Thymus (tissue), 11 donors: ENCODE measurements around the gene ST7L. TPM values are rescaled to one million over a fixed set of nuclear protein-coding genes. Genes with fewer than 3 reads are reported as not detected.

Source experiments
- DNase-seq, 9 donors: peaks; one replicate each; pipeline ENCODE4 v3.0.0-alpha.2; 2013; ENCODE audit warnings: low spot score in 9 of 9, low read depth in 6 of 9, missing footprints in 1 of 9
- H3K27ac ChIP-seq, 2 donors: one replicate each; pipeline ENCODE4 v1.5.1; 2013; ENCODE audit warnings: control low read depth in 1 of 2, low read depth in 1 of 2, low read length in 1 of 2, mild to moderate bottlenecking in 1 of 2, moderate library complexity in 1 of 2
- H3K27me3 ChIP-seq, 2 donors: one replicate each; pipeline ENCODE4 v1.5.1; 2013; ENCODE audit warnings: low read length in 1 of 2; ENCODE audit not compliant: control insufficient read depth in 2 of 2, insufficient read depth in 1 of 2
- H3K36me3 ChIP-seq, 2 donors: one replicate each; pipeline ENCODE4 v1.5.1; 2013; ENCODE audit warnings: low read length in 1 of 2, mild to moderate bottlenecking in 1 of 2, moderate library complexity in 1 of 2; ENCODE audit not compliant: control insufficient read depth in 2 of 2, insufficient read depth in 2 of 2
- H3K4me1 ChIP-seq, 2 donors: one replicate each; pipeline ENCODE4 v1.5.1; 2013; ENCODE audit warnings: low read length in 2 of 2; ENCODE audit not compliant: control insufficient read depth in 2 of 2, insufficient read depth in 2 of 2
- H3K4me3 ChIP-seq, 2 donors: one replicate each; pipeline ENCODE4 v1.5.1; 2013; ENCODE audit warnings: low read length in 2 of 2, control low read depth in 1 of 2, mild to moderate bottlenecking in 1 of 2
- H3K9me3 ChIP-seq, 2 donors: one replicate each; pipeline ENCODE4 v1.5.1; 2013; ENCODE audit warnings: low read length in 1 of 2, mild to moderate bottlenecking in 1 of 2; ENCODE audit not compliant: control insufficient read depth in 2 of 2, insufficient read depth in 1 of 2
- WGBS: extraction: QIAGEN DNeasy Blood & Tissue Kit; methylation state at CpG from one replicate; pipeline ENCODE4 v1.1.7; 2013; 5-methylcytosine and 5-hydroxymethylcytosine counted together
- polyA plus RNA-seq: library from polyadenylated mRNA; stranded (reverse); fragments of 200-250 nt; gene quantifications from one replicate; pipeline ENCODE4 v1.2.3, GENCODE V29; 2013
- total RNA-seq: library from RNA; stranded (reverse); fragments of 120-200 nt; gene quantifications from one replicate; pipeline ENCODE4 v1.2.4, GENCODE V29; 2013
- donor health status: healthy.

ST7L gene
- total and polyA plus RNA-seq, 2 donors, result 13.4 to 13.9 TPM

DNA sequence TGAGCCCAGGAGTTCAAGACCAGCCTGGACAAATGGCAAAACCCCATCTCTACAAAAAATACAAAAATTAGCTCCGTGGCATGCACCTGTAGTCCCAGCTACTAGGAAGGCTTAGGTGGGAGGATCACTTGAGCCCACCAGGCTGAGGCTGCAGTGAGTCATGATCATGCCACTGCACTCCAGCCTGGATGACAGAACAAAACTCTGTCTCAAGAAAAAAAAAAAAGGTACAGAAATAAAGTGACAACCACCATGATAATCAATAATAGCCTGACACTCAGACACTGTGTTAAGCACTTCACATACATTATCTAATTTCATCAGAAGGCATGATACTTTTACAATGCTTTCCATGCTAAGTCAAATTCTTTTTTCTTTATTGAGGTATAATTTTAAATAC lies 53.1 kb downstream of the ST7L start:
- DNase-seq, result no peak
- H3K27me3 ChIP-seq, result no peaks in the 10 kb centered on the region
- WGBS, result 93% methylated on average over 1 of the region's 1 CpG
- H3K9me3 ChIP-seq, result no peaks in the 10 kb centered on the region
- no peaks in the 10 kb centered on the region for H3K36me3 ChIP-seq
- H3K27ac ChIP-seq, result no peak overlapping the region
- no peak overlapping the region for H3K4me3 ChIP-seq
- no peaks in the 10 kb centered on the region for H3K4me1 ChIP-seq

DNA sequence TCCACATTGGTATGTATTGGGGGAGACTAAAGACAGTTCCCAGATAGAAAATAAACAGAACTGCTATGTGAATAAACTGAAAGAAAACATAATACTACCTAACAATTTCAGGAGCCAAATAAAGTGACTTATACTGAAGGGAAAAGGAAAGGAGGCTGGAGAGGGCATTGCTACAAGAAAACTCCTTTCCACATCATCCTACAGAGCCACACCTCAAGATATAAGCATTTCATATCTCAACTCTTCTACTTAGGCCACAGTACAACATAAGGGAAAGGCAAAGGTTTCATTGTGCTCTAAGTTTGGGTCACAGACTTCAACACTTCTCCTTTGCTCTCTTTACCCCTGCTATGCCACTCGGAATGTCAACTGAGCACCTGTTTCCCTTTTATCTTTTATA lies 54.9 kb downstream of the ST7L start:
- no peaks in the 10 kb centered on the region for H3K27me3 ChIP-seq
- H3K27ac ChIP-seq, result no peak overlapping the region
- no peaks in the 10 kb centered on the region for H3K36me3 ChIP-seq
- DNase-seq, result no peak
- no peaks in the 10 kb centered on the region for H3K4me1 ChIP-seq
- no peak overlapping the region for H3K4me3 ChIP-seq
- 98% methylated on average over 1 of the region's 1 CpG for WGBS
- no peaks in the 10 kb centered on the region for H3K9me3 ChIP-seq

DNA sequence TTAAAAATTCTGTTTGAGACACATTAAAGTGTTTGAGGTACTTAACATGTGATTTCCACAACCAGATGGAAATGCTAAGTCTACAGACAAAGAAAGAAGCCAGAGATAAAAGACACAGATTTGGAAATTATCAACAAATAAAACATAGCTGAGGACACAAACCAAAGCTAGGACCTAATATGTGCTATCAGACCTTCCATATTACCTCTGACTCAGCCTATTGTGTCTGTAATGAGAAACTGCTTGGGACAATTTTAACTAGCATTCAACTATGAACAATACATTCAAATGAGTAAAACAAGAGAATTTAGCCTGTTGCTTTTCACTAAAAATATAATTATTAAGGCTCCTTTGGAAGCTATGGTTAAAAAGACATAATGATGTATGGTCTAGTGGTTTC lies 55.6 kb downstream of the ST7L start:
- no peak overlapping the region for H3K4me3 ChIP-seq
- DNase-seq, result no peak
- H3K27ac ChIP-seq, result no peak overlapping the region
- H3K27me3 ChIP-seq, result no peaks in the 10 kb centered on the region
- H3K9me3 ChIP-seq, result no peaks in the 10 kb centered on the region
- no peaks in the 10 kb centered on the region for H3K36me3 ChIP-seq
- H3K4me1 ChIP-seq, result no peaks in the 10 kb centered on the region

DNA sequence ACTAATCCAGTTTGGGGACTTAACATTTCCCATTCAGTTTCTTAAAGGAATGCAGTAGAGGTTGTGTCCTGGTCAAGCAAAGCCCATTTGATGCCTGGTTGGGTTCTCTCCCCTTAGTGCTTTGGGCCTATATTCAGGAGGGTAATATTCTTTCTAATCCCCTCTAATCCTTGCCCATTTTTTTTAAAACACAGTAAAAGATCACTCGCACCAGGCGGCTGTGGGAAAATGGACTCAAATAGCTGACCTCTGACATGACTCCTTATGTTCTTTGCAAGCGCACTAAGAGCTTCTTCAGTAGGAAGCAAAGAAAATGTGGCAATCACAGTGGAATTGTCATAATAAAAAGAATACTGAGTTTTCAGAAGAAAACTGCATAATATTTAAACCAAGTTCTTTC lies 60.3 kb downstream of the ST7L start:
- H3K27me3 ChIP-seq, result no peaks in the 10 kb centered on the region
- no peak for DNase-seq
- H3K4me1 ChIP-seq, result no peaks in the 10 kb centered on the region
- no peak overlapping the region for H3K27ac ChIP-seq
- no peak overlapping the region for H3K4me3 ChIP-seq
- 98% methylated on average over 3 of the region's 3 CpGs for WGBS
- no peaks in the 10 kb centered on the region for H3K9me3 ChIP-seq
- no peaks in the 10 kb centered on the region for H3K36me3 ChIP-seq

DNA sequence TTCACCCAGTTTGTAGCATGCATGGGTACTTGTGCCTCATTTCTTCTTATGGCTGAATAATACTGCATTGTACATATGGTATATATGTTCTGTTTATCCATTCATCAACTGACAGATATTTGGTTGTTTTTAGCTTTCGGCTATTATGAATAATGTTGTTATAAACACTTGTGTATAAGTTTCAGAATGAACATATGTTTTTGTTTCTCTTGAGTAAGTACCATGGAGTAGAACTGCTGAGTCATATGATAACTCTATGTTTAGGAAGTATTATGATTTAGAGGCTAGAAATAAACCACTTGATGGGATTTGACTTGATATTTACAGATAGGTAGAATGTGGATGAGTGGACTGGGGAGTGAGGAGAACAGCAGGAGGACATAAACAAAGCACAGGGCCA lies 61.6 kb downstream of the ST7L start:
- no peaks in the 10 kb centered on the region for H3K36me3 ChIP-seq
- 96% methylated on average over 1 of the region's 1 CpG for WGBS

DNA sequence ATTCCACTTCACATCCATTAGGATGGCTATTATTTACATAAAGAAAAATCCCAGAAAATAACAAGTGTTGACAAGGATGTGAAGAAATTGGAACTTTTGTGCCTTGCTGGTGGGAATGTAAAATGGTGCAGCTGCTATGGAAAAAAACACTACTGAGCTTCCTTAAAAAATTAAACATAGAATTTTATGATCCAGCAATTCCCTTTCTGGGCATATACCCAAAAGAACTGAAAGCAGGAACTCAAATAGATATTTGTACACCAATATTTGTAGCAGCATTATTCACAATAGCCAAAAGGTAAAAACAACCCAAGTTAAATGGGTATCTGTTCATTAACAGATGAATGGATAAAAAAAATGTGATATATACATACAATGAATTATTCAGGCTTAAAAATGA lies 64.5 kb downstream of the ST7L start:
- no peak overlapping the region for H3K27ac ChIP-seq
- no peaks in the 10 kb centered on the region for H3K36me3 ChIP-seq
- no peaks in the 10 kb centered on the region for H3K4me1 ChIP-seq
- no peaks in the 10 kb centered on the region for H3K9me3 ChIP-seq
- H3K27me3 ChIP-seq, result no peaks in the 10 kb centered on the region
- no peak overlapping the region for H3K4me3 ChIP-seq
- no peak for DNase-seq

More for the DNA sequence above, 61.6 kb downstream of the ST7L start:
- Histone ChIP-seq H3K27ac (no peak overlapping the region), H3K4me1 (no peaks in the 10 kb centered on the region), H3K9me3 (no peaks in the 10 kb centered on the region), H3K4me3 (no peak overlapping the region), H3K27me3 (no peaks in the 10 kb centered on the region)
- no peak for DNase-seq

DNA sequence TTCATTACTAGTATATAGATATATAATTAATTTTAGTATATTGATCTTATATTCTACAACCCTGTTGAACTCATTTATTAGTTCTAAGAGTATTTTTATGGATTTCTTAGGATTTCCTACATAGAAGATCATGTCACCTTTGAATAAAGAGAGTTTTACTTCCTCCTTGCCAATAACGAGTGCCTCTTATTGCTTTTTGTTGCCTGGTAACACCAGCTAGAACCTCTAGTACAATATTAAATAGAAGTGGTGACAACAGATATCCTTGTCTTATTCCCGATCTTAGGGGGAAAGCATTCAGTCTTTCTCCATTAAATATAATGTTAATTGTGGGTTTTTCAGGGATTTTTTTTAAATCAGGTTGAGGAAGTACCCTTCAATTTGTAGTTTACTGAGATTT lies 69.4 kb downstream of the ST7L start:
- no peak overlapping the region for H3K27ac ChIP-seq
- WGBS, result 95% methylated on average over 2 of the region's 2 CpGs
- H3K36me3 ChIP-seq, result no peaks in the 10 kb centered on the region

DNA sequence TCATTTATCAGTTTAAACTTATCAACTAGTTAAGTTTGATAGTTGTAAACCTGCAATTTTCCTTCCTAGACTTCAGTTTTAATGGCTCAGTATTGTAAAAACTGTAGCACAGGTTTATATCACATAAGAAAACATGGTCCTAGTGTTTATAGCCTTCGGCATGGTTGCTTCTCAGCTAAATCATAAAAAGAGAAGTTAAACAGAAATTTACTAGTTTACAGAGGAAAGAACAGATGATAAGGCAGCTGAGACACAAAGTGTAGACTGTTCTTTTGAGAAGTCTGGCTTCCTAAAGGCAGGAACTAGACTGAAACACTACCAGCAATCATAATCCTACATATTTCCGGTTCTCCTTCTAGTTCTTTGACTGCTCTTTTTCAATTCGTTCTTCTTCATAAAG lies 70.4 kb downstream of the ST7L start:
- H3K27me3 ChIP-seq, result no peaks in the 10 kb centered on the region
- H3K4me1 ChIP-seq, result no peaks in the 10 kb centered on the region
- H3K36me3 ChIP-seq, result no peaks in the 10 kb centered on the region
- no peaks in the 10 kb centered on the region for H3K9me3 ChIP-seq
- no peak overlapping the region for H3K4me3 ChIP-seq
- DNase-seq, result no peak
- H3K27ac ChIP-seq, result no peak overlapping the region
- 63% methylated on average over 3 of the region's 3 CpGs for WGBS

More for the DNA sequence above, 69.4 kb downstream of the ST7L start:
- DNase-seq, result no peak
- no peaks in the 10 kb centered on the region for H3K27me3 ChIP-seq
- no peaks in the 10 kb centered on the region for H3K9me3 ChIP-seq
- no peaks in the 10 kb centered on the region for H3K4me1 ChIP-seq
- H3K4me3 ChIP-seq, result no peak overlapping the region

DNA sequence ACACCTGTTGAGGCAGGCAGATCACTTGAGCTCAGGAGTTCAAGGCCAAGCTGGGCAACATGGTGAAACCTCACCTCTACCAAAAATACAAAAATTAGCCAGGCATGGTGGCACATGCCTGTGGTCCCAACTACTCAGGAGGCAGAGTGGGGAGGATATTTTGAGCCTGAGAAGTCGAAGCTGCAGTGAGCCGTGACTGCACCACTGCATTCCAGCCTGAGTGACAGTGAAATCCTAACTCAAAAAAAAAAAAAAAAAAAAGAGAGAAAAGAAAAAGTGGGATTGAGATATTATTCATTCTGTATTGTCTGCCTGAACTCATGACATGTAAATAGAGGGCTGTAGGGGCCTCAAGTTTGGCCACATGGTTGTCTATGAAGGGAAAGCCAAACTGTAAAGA lies 72.9 kb downstream of the ST7L start:
- Histone ChIP-seq H3K27ac (no peak overlapping the region), H3K4me1 (no peaks in the 10 kb centered on the region), H3K4me3 (no peak overlapping the region), H3K36me3 (no peaks in the 10 kb centered on the region), H3K9me3 (no peaks in the 10 kb centered on the region), H3K27me3 (no peaks in the 10 kb centered on the region)
- 95% methylated on average over 2 of the region's 2 CpGs for WGBS
- DNase-seq, result no peak

DNA sequence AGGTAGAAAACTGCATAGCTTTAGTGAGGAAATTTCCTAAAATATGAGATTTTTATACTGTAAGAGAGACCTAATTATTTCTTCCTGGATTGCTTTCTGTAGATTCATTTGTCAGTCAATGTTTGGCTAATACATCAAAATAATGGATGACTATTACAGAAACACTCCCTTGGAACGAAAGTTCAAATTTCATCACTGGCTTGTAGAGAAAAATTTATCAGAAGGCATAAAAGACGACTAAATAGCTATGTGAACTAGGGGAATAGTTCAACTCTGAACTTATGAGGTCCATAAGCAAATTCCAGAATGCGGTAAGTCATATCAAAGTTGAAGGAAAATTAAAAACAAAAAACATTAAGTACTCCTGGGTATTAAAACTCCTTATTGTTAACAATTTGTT lies 74.2 kb downstream of the ST7L start:
- Histone ChIP-seq H3K4me1 (no peaks in the 10 kb centered on the region), H3K36me3 (no peaks in the 10 kb centered on the region), H3K27ac (no peak overlapping the region), H3K4me3 (no peak overlapping the region), H3K27me3 (no peaks in the 10 kb centered on the region), H3K9me3 (no peaks in the 10 kb centered on the region)
- no peak for DNase-seq
- 95% methylated on average over 3 of the region's 3 CpGs for WGBS
